MCF 10A (cell line): ENCODE results near the gene WDR62. TPM values are rescaled to one million over a fixed set of nuclear protein-coding genes. Genes with fewer than 3 reads are reported as not detected.
"Not testable (repeated sequence)": the region's sequence is repeated elsewhere in the genome, so short reads cannot be mapped to it uniquely, and the experiment has no call there.

Experiments
- BruUV-seq: library from RNA; stranded (reverse); fragments of 400-500 nt; replicated peaks from 2 replicates; lab custom pipeline; 2021; lab: Mats Ljungman, UMichigan
- CTCF ChIA-PET: fragments of 300-600 bp; sonication (Branson Sonifier 250); formaldehyde crosslinking; extraction: SDS; loops from one replicate; lab custom pipeline; 2021; ENCODE audit warnings: antibody characterized with exemption, inconsistent platforms; lab: Yijun Ruan, JAX
- POLR2A ChIA-PET: fragments of 300-600, 350-650 bp; sonication (Branson Sonifier 250); formaldehyde crosslinking; extraction: SDS; loops from one replicate; lab custom pipeline; 2020; ENCODE audit warnings: antibody characterized with exemption, inconsistent platforms; lab: Yijun Ruan, JAX
- DNase-seq: peaks from one replicate; pipeline ENCODE4 v3.0.0-alpha.2; 2018; ENCODE audit not compliant: unreplicated experiment
- H3K27ac Mint-ChIP-seq: one replicate; pipeline ENCODE4 v1.8.0; 2022; ENCODE audit warnings: mild to moderate bottlenecking, low read depth, mixed read lengths; ENCODE audit not compliant: unreplicated experiment
- H3K27me3 Mint-ChIP-seq: one replicate; pipeline ENCODE4 v1.8.0; 2022; ENCODE audit warnings: mixed read lengths; ENCODE audit not compliant: insufficient read depth, unreplicated experiment
- H3K36me3 Mint-ChIP-seq: one replicate; pipeline ENCODE4 v1.8.0; 2022; ENCODE audit warnings: mild to moderate bottlenecking, moderate library complexity, mixed read lengths; ENCODE audit not compliant: insufficient read depth, unreplicated experiment
- H3K4me1 Mint-ChIP-seq: one replicate; pipeline ENCODE4 v1.8.0; 2022; ENCODE audit warnings: mixed read lengths; ENCODE audit not compliant: insufficient read depth, unreplicated experiment
- H3K4me3 Mint-ChIP-seq: one replicate; pipeline ENCODE4 v1.8.0; 2022; ENCODE audit warnings: mild to moderate bottlenecking, moderate library complexity, mixed read lengths; ENCODE audit not compliant: unreplicated experiment
- H3K9me3 Mint-ChIP-seq: one replicate; pipeline ENCODE4 v1.8.0; 2022; ENCODE audit warnings: mixed read lengths; ENCODE audit not compliant: unreplicated experiment
- CTCF ChIP-seq: fragments of 200-600 bp; IDR thresholded peaks from one replicate; pipeline ENCODE4 v1.8.0; 2022; ENCODE audit warnings: antibody characterized with exemption, mild to moderate bottlenecking; ENCODE audit not compliant: unreplicated experiment
- intact Hi-C: fragments of 100-400 bp; cut with micrococcal nuclease; formaldehyde crosslinking; loops from 2 replicates; pipeline ENCODE4 v1.14.1; 2022
- total RNA-seq: library from RNA; stranded (reverse); gene quantifications from 2 replicates; pipeline ENCODE4 v1.2.3, GENCODE V29; 2022

WDR62 gene
- total RNA-seq, 1 experiment from 2014 or later = 6.2 TPM

- no peak for TF ChIP-seq CTCF
- H3K36me3 Mint-ChIP-seq = peaks cover 37% of the 10 kb centered on the region
- no TSS peak for BruUV-seq
- peaks cover 5% of the 10 kb centered on the region for H3K4me1 Mint-ChIP-seq
- intact Hi-C loops = loop anchor here (10.0 kb wide), 1 partner anchor 1649 kb away; the partner anchor contains the start of gene ZNF573
- no peak for DNase-seq
- ChIA-PET CTCF (interaction anchor here (0.8 to 7.3 kb wide), 4 partner anchors 35 to 129 kb away, joined by 3 to 150 read pairs (median 4); no protein-coding TSS in a partner anchor), POLR2A (interaction anchor here (1.2 to 5.3 kb wide), 4 partner anchors 11 to 45 kb away, joined by 4 to 43 read pairs (median 22); partner anchors contain the start of genes POLR2I and TBCB)
- H3K27me3 Mint-ChIP-seq = no peaks in the 10 kb centered on the region
- no peaks in the 10 kb centered on the region for H3K9me3 Mint-ChIP-seq
- no peak overlapping the region for H3K4me3 Mint-ChIP-seq
- no peak overlapping the region for H3K27ac Mint-ChIP-seq
Measured at GRCh38 chr19:36125557-36125956, 70.9 kb downstream of the WDR62 start.

GRCh38 chr19:36128392-36128736 is 73.7 kb downstream of the WDR62 start:
- H3K9me3 Mint-ChIP-seq = no peaks in the 10 kb centered on the region
- no peak for TF ChIP-seq CTCF
- peak overlapping the region; percentile 75 for H3K4me3 Mint-ChIP-seq
- BruUV-seq = TSS peak; percentile 42
- peak overlapping the region; percentile 86 for H3K27ac Mint-ChIP-seq
- H3K4me1 Mint-ChIP-seq = peaks cover 18% of the 10 kb centered on the region
- no peak for DNase-seq
- ChIA-PET CTCF (interaction anchor here (0.5 to 7.3 kb wide), 18 partner anchors 8 to 637 kb away, joined by 3 to 150 read pairs (median 6); partner anchors contain the start of genes POLR2I, TBCB and THAP8), POLR2A (interaction anchor here (0.6 to 5.3 kb wide), 15 partner anchors 9 to 1789 kb away, joined by 3 to 44 read pairs (median 3); partner anchors contain the start of genes CAPNS1, POLR2I, TBCB and THAP8)
- intact Hi-C loops = loop anchor here (10.0 kb wide), 1 partner anchor 1646 kb away; the partner anchor contains the start of gene ZNF573
- H3K27me3 Mint-ChIP-seq = no peaks in the 10 kb centered on the region
- H3K36me3 Mint-ChIP-seq = peaks cover 23% of the 10 kb centered on the region

- H3K9me3 Mint-ChIP-seq, H3K27me3 Mint-ChIP-seq, H3K4me3 Mint-ChIP-seq, H3K36me3 Mint-ChIP-seq, BruUV-seq, intact Hi-C loops, H3K27ac Mint-ChIP-seq: not testable (repeated sequence)
- POLR2A ChIA-PET = interaction anchor here (0.6 to 2.2 kb wide), 3 partner anchors 9 to 946 kb away, joined by 3 to 9 read pairs (median 4); partner anchors contain the start of genes CAPNS1, ZNF146 and ZNF565
- peak; percentile 69 for DNase-seq
- CTCF ChIA-PET = interaction anchor here (0.6 to 7.3 kb wide), 2 partner anchors 14 to 40 kb away, joined by 4 to 150 read pairs; no protein-coding TSS in a partner anchor
- H3K4me1 Mint-ChIP-seq = peaks cover 24% of the 10 kb centered on the region
Measured at GRCh38 chr19:36131221-36131620, 76.5 kb downstream of the WDR62 start.

GRCh38 chr19:36134867-36135266 is 80.2 kb downstream of the WDR62 start:
- H3K9me3 Mint-ChIP-seq, H3K4me3 Mint-ChIP-seq, H3K27me3 Mint-ChIP-seq, H3K27ac Mint-ChIP-seq, BruUV-seq, intact Hi-C loops, DNase-seq, H3K36me3 Mint-ChIP-seq: not testable (repeated sequence)
- ChIA-PET POLR2A (interaction anchor here (2.7 kb wide), 1 partner anchor 15 kb away, joined by 16 read pairs; no protein-coding TSS in a partner anchor), CTCF (interaction anchor here (0.6 kb wide), 1 partner anchor 1480 kb away, joined by 3 read pairs; no protein-coding TSS in a partner anchor)
- H3K4me1 Mint-ChIP-seq = peaks cover 30% of the 10 kb centered on the region
